ENCODE measurements around the gene DCT.
"Not testable (repeated sequence)": the region's sequence is repeated elsewhere in the genome, so short reads cannot be mapped to it uniquely, and the experiment has no call there.

GRCh38 chr13:94526956-94527355, 47.5 kb upstream of the DCT start:
- not testable (repeated sequence) for TF ChIP-seq RFX5 (IDR thresholded peaks at IDR 0.05; ENCODE audit: borderline replicate concordance, low read depth, low read length); POLR2AphosphoS5 (IDR thresholded peaks at IDR 0.05; ENCODE audit: low read depth, low read length); HDAC2 (IDR thresholded peaks at IDR 0.05; ENCODE audit: borderline replicate concordance in 1 of 2, low read depth in 2 of 2, low read length in 2 of 2); ATF2 (IDR thresholded peaks at IDR 0.05; ENCODE audit: low read length); ZNF274 (IDR thresholded peaks at IDR 0.05; ENCODE audit: borderline replicate concordance, extremely low read depth, low read length); EGR1 (IDR thresholded peaks at IDR 0.05; ENCODE audit: borderline replicate concordance, low read depth, low read length); TAF1 (IDR thresholded peaks at IDR 0.05; ENCODE audit: low read depth, low read length); EZH2 (IDR thresholded peaks at IDR 0.05; ENCODE audit: low read depth, low read length, severe bottlenecking); POLR2A (IDR thresholded peaks at IDR 0.05; ENCODE audit: control extremely low read depth in 1 of 2, low read depth in 2 of 2, low read length in 2 of 2)

Data from H1 (cell line).